NOMO-1 treated with dmso at 0.1 percent for 144 hours (cell line): ENCODE data around the gene ZNF581.
A peak's percentile ranks its signal among the peaks of the same experiment; 100 is the strongest.

Experiments used
- DNase-seq: peaks from one replicate; lab custom pipeline; 2025; ENCODE audit not compliant: unreplicated experiment; lab: John Stamatoyannopoulos, UW

Gene ZNF581

GRCh38 chr19:55678121-55678671 is 34.7 kb downstream of the ZNF581 start:
- DNase-seq: peak; percentile 92

- DNase-seq: no peak
Observed at GRCh38 chr19:55679343-55680257, 36.2 kb downstream of the ZNF581 start.

GRCh38 chr19:55680339-55681130 is 37.1 kb downstream of the ZNF581 start:
- DNase-seq: no peak

- no peak for DNase-seq
Observed at GRCh38 chr19:55681131-55682092, 38.0 kb downstream of the ZNF581 start.

GRCh38 chr19:55683449-55684261 is 40.2 kb downstream of the ZNF581 start:
- DNase-seq: no peak

GRCh38 chr19:55684946-55685681 is 41.7 kb downstream of the ZNF581 start:
- DNase-seq: no peak

- DNase-seq: no peak
Observed at GRCh38 chr19:55685776-55686175, 42.3 kb downstream of the ZNF581 start.

GRCh38 chr19:55686311-55687050 is 43.0 kb downstream of the ZNF581 start:
- DNase-seq: no peak

GRCh38 chr19:55687281-55688201 is 44.1 kb downstream of the ZNF581 start:
- no peak for DNase-seq

GRCh38 chr19:55688422-55689218 is 45.2 kb downstream of the ZNF581 start:
- no peak for DNase-seq

GRCh38 chr19:55689411-55690108 is 46.1 kb downstream of the ZNF581 start:
- no peak for DNase-seq

- no peak for DNase-seq
Observed at GRCh38 chr19:55690109-55690768, 46.8 kb downstream of the ZNF581 start.

- DNase-seq: no peak
Observed at GRCh38 chr19:55690769-55691545, 47.5 kb downstream of the ZNF581 start.
